Transverse colon (tissue), 3 donors: ENCODE measurements around the gene SF3B4.

Experiments
- POLR2A ChIP-seq: fragments of 450-650 bp; IDR thresholded peaks from one replicate; pipeline ENCODE4 v1.6.1; 2016; ENCODE audit warnings: antibody characterized with exemption, mild to moderate bottlenecking, moderate library complexity
- TF ChIP-seq, protein P1 (sequence below), 5 experiments: fragments of 200-600 bp in 3 of 5; fragments of 450-650 bp in 2 of 5; sonication (generic) in 3 of 5; IDR thresholded peaks; 1 replicate in 2 of 5; 2 replicates in 3 of 5; pipeline ENCODE4 v1.5.1; 2016 to 2017; ENCODE audit warnings: antibody characterized with exemption in 5 of 5, inconsistent platforms in 3 of 5, mild to moderate bottlenecking in 2 of 5, moderate library complexity in 1 of 5

DNA sequence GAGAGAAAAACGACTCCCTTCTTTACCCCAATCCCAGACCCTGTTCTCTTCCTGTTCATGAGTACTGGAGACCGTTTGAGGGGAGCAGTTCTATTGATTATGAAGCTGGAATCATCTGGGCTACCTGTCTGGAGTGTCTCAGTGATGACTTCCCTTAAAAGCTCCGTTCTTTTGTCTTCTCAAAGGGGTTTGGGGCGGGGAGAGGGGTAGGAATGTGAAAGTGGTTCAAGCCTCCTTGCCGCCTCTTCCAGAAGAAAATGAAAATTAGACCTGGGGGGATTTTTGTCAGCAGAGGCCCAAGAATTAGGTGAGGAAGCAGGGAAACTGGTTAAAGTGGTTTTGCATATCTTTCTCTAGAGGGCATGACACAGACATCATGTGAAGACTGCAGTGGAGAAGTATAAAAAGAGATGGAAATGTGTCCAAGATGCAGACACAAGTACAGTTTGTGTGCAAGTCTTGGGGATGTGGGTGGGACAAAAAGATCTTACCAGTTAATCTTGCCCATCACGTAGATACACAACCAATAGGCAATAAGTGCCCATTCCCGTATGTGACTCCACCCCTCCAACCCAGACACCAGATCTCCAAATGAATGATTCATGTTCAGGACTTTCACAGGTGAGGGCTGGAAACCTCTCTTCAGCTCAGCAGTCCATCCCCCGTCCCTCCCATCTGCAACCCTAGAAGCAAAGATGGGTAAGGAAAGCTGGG, 9.5 kb upstream of the SF3B4 start:
- TF ChIP-seq POLR2A = peak; percentile 87
- TF ChIP-seq, protein P1, sequence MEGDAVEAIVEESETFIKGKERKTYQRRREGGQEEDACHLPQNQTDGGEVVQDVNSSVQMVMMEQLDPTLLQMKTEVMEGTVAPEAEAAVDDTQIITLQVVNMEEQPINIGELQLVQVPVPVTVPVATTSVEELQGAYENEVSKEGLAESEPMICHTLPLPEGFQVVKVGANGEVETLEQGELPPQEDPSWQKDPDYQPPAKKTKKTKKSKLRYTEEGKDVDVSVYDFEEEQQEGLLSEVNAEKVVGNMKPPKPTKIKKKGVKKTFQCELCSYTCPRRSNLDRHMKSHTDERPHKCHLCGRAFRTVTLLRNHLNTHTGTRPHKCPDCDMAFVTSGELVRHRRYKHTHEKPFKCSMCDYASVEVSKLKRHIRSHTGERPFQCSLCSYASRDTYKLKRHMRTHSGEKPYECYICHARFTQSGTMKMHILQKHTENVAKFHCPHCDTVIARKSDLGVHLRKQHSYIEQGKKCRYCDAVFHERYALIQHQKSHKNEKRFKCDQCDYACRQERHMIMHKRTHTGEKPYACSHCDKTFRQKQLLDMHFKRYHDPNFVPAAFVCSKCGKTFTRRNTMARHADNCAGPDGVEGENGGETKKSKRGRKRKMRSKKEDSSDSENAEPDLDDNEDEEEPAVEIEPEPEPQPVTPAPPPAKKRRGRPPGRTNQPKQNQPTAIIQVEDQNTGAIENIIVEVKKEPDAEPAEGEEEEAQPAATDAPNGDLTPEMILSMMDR (IDR thresholded peaks at IDR 0.05) = no peak
